KOPT-K1 (cell line): ENCODE results near the gene FBXO40.
"Not testable (repeated sequence)": the region's sequence is repeated elsewhere in the genome, so short reads cannot be mapped to it uniquely, and the experiment has no call there.

ENCODE experiments used
- H3K27ac ChIP-seq: fragments of 200-600 bp; sonication (generic); 2 replicates; pipeline ENCODE4 v1.5.1; 2016; ENCODE audit warnings: antibody characterized with exemption, mild to moderate bottlenecking, low read depth, low read length; ENCODE audit not compliant: poor library complexity, severe bottlenecking
- H3K36me3 ChIP-seq: fragments of 200-600 bp; sonication (generic); 2 replicates; pipeline ENCODE4 v1.5.1; 2017; ENCODE audit warnings: antibody characterized with exemption, mild to moderate bottlenecking, low read length, moderate library complexity; ENCODE audit not compliant: insufficient read depth
- H3K9me3 ChIP-seq: fragments of 200-600 bp; sonication (generic); 2 replicates; pipeline ENCODE4 v1.5.1; 2017; ENCODE audit warnings: antibody characterized with exemption, low read length, mild to moderate bottlenecking; ENCODE audit not compliant: insufficient read depth, poor library complexity, severe bottlenecking

Gene FBXO40, protein sequence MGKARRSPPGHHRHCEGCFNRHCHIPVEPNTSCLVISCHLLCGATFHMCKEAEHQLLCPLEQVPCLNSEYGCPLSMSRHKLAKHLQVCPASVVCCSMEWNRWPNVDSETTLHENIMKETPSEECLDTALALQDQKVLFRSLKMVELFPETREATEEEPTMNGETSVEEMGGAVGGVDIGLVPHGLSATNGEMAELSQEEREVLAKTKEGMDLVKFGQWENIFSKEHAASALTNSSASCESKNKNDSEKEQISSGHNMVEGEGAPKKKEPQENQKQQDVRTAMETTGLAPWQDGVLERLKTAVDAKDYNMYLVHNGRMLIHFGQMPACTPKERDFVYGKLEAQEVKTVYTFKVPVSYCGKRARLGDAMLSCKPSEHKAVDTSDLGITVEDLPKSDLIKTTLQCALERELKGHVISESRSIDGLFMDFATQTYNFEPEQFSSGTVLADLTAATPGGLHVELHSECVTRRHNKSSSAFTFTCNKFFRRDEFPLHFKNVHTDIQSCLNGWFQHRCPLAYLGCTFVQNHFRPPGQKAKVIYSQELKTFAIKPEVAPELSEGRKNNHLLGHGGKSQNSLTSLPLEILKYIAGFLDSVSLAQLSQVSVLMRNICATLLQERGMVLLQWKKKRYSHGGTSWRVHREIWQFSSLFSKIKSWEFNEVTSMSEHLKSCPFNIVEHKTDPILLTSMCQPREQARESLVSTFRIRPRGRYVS

DNA sequence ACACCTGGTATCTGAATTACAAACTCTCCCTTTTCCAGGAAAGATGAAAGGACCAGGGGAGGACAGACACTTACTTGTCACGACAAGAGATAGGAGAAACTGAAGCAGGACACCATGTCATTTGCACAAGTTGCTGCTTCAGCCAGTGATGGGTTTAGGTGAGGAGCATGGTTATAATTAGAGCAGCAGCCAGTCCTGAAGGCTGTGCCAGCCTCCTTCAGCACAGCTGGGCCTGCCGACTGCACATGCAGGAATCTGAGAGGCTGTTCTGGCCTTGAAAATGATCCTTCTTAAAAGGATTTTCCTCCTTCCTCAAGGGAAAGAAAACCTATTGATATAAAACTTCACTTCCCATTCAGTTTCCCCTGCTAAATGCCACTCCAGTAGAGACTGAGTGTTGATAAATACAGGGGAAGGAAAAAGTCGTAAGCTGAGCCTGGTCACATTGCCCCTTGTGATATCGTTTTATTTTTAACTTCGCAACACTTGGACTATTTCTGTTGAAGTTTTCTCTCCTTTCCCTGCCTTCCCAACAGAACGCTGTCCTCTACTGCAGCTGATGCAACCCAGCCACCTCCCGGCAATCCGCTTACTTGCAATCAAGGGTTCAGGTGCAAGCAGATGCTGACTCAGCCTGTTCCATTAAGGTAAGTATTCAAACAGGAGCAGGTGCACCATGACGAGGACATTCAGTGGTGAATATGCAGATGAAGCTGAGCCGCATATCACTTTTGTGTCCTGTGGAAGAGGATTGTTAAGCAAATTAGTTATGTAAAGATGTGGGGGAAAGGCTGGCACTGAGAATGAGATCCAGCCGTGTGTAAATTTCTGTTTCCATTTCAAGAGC is at the start of gene FBXO40:
FBXO40 (plus strand) TSS at position 524 of the 847 bp plus-strand sequence. CDS start 27,197 bp downstream, outside the sequence.
- Histone ChIP-seq H3K9me3 (no peaks in the 10 kb centered on the region), H3K36me3 (no peaks in the 10 kb centered on the region), H3K27ac (no peak within 1 kb of the TSS)

DNA sequence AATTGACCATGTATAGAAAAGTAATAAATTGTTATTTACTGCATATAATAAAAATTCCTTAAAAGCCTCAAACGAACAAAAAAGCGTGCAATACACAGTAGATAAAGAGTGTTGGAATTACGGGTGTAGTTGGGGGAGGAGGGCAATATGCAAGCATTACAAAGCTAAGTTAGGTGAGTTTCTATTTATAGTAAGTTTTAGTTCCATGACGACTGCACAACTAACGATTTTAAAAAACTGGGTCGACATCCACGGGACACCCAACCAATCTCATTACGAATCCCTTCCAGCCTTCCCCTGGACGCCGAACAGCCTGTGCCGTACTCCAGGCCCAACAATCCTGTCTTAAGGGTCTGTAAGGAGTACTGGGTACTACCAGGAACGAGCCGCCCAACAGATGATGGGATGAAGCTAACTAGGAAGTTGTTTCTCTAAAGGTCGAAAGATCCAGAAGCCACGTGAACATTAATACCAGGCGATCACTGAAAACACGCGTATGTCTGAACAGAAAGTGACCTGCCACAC is 48.1 kb upstream of the FBXO40 start:
- H3K36me3 ChIP-seq, result peaks cover 42% of the 10 kb centered on the region
- H3K9me3 ChIP-seq, result no peaks in the 10 kb centered on the region
- peak overlapping the region; percentile 79 for H3K27ac ChIP-seq

- H3K27ac ChIP-seq, result peak within 1 kb of the TSS; percentile 79
- peaks cover 35% of the 10 kb centered on the region for H3K36me3 ChIP-seq
- no peaks in the 10 kb centered on the region for H3K9me3 ChIP-seq
Measured at GRCh38 chr3:121545574-121546455, 47.4 kb upstream of the FBXO40 start, which contains the start of gene POLQ. Gene POLQ, minus strand, starts transcription at chr3:121545988. Its CDS starts 111 bp downstream, at chr3:121545877.

DNA sequence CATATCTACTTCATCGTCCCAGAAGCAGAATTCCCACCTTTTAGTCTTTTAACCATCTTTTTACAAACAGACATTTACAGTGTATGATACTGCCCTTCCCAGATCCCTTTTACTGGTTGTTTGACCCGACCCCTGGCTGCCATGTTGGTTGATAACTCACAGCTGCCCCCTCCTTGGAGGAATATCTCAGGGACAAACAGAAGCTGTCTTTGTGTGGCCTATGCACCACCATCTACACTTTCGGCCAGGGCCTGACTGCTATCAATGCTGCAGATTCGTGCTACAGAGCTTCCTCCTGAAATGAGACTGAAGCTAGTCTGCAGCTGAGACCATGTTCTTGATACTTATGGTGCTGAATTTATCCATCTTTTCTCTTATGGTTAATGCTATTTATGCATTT is 40.8 kb upstream of the FBXO40 start:
- H3K27ac ChIP-seq, result no peak overlapping the region
- H3K9me3 ChIP-seq, result no peaks in the 10 kb centered on the region

DNA sequence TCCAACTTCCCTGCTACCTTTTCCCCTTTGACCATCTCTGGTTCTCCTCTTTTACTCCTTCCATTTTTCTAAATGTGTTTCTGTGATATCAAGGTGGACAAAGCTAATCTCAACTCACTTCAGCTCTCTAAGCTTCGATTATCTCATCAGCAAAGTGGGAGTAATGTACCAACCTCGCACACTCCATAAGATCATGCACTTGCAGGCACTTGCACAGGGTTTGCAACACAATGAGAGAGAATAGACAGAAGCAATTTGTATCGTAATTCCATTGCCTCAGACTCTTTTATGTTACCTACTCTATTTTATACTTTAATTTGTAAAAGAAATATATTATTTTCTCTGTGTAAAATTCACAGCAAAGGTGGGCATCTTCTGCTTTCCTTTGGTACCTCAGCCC is 40.4 kb upstream of the FBXO40 start:
- Histone ChIP-seq H3K27ac (no peak overlapping the region), H3K9me3 (no peaks in the 10 kb centered on the region), H3K36me3 (no peaks in the 10 kb centered on the region)

More for the DNA sequence above, 40.8 kb upstream of the FBXO40 start:
- no peaks in the 10 kb centered on the region for H3K36me3 ChIP-seq

DNA sequence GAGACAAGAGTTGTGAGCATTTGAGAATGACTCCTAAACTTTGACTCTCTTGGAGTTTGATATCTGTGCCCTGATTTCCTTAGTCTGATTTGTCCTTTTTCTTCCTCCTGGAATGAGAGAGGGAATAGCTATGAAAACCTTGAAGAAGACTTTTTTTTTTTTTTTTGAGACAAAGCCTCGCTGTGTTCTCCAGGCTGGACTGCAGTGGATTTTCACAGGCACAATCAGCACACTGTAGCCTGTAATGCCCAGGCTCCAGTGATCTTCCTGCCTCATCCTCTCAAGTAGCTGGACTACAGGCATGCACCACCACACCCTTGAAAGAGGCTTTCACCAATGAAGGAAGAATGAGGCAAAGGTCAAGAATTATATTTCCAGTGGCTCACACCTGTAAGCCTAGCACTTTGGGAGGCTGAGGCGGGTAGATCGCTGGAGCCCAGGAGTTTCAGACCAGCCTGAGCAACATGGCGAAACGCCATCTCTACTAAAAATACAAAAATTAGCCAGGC is 35.7 kb upstream of the FBXO40 start:
- Histone ChIP-seq H3K36me3 (no peaks in the 10 kb centered on the region), H3K9me3 (no peaks in the 10 kb centered on the region), H3K27ac (no peak overlapping the region)

DNA sequence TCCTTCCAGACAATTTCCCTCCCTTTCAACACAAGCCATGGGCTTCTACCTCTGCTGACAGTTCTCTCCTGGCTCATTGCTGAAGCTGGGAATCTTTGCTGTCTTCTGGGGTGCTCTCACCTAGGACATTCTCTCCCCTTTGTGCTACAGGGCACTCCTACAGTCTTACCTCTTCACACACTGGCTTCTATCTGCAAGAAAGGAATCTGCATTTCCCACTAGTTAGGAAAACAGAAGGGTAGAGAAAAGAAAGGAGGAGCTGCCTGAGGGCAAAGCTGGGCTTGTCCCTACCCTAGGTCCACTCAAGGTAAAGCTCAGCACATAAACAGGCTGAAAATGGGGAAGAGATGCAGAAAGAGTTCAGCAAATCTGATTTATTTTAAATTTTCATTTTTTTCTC is 31.0 kb upstream of the FBXO40 start:
- H3K36me3 ChIP-seq, result no peaks in the 10 kb centered on the region
- no peaks in the 10 kb centered on the region for H3K9me3 ChIP-seq
- H3K27ac ChIP-seq, result no peak overlapping the region

DNA sequence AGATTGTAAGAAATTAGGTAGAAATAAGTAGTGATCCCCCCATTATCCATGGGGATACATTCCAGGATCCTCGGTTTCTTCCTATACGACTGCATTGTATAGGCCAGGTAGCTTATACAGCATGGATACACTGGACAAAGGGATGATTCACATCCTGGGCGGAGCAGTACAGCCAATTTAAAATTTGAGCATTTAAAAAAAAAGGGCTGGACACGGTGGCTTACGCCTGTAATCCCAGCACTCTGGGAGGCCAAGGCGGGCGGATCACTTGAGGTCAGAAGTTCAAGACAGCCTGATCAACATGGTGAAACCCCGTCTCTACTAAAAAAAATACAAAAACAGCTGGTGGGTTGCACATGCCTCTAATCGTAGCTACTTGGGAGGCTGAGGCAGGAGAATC is 26.4 kb upstream of the FBXO40 start:
- H3K36me3 ChIP-seq, result no peaks in the 10 kb centered on the region
- H3K27ac ChIP-seq, result no peak overlapping the region
- no peaks in the 10 kb centered on the region for H3K9me3 ChIP-seq

- Histone ChIP-seq H3K27ac (no peak within 1 kb of the TSS), H3K36me3 (no peaks in the 10 kb centered on the region), H3K9me3 (no peaks in the 10 kb centered on the region)
Measured at GRCh38 chr3:121567649-121568048, 25.5 kb upstream of the FBXO40 start, which contains the start of gene ARGFX. Gene ARGFX, plus strand, starts transcription at chr3:121567949. Its CDS starts 2,765 bp downstream, at chr3:121570714.

GRCh38 chr3:121574449-121574848 is 18.7 kb upstream of the FBXO40 start:
- H3K27ac ChIP-seq, result no peak overlapping the region
- no peaks in the 10 kb centered on the region for H3K36me3 ChIP-seq
- H3K9me3 ChIP-seq, result no peaks in the 10 kb centered on the region

DNA sequence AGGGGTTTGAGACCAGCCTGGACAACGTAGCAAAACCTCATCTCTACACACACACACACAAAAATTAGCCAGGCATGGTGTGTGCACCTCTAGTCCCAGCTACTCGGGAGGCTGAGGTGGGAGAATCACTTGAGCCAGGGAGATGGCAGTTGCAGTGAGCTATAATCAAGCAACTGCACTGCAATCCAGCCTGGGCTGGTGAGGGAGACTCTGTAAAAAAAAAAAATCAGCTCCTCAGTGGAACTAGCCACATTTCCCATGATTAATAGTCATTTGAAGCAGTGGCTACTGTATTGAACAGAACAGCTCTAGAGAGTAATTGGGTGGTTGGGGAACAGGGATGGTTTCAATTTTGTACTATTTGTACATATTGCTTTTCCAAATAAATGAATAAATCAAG is 11.5 kb upstream of the FBXO40 start:
- no peak overlapping the region for H3K27ac ChIP-seq
- H3K9me3 ChIP-seq, result no peaks in the 10 kb centered on the region
- H3K36me3 ChIP-seq, result no peaks in the 10 kb centered on the region

GRCh38 chr3:121584418-121584817 is 8.8 kb upstream of the FBXO40 start:
- Histone ChIP-seq H3K9me3 (no peaks in the 10 kb centered on the region), H3K27ac (no peak overlapping the region), H3K36me3 (no peaks in the 10 kb centered on the region)

DNA sequence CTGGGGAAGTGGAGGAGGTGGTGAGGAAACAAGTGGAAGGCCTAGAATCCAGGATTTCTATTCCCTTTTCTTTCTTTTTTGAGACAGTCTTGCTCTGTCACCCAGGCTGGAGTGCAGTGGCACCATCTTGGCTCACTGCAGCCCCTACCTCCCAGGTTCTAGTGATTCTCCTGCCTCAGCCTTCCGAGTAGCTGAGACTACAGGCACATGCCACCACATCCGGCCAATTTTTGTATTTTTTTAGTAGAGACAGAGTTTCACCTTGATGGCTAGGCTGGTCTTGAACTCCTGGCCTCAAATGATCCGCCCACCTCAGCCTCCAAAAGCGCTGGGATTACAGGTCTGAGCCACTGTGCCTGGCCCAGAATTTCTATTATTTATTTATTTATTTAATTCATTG is 627 bp downstream of the FBXO40 start:
- not testable (repeated sequence) for H3K27ac ChIP-seq, H3K36me3 ChIP-seq, H3K9me3 ChIP-seq

GRCh38 chr3:121594850-121595249 is 1.7 kb downstream of the FBXO40 start:
- no peaks in the 10 kb centered on the region for H3K36me3 ChIP-seq
- H3K9me3 ChIP-seq, result no peaks in the 10 kb centered on the region
- H3K27ac ChIP-seq, result no peak overlapping the region
